Epithelial cell of esophagus (primary cell): Measurements from ENCODE around the gene PCBP3.
"Not testable (repeated sequence)": the region's sequence is repeated elsewhere in the genome, so short reads cannot be mapped to it uniquely, and the experiment has no call there.

Experiments
- DNase-seq: peaks from one replicate; pipeline ENCODE4 v3.0.0; 2010; ENCODE audit warnings: low read depth
- H3K4me3 ChIP-seq: 2 replicates; pipeline ENCODE4 v1.5.1; 2011; ENCODE audit warnings: mild to moderate bottlenecking, low read length, control low read depth
- CTCF ChIP-seq: IDR thresholded peaks from 2 replicates; pipeline ENCODE4 v1.5.1; 2011; ENCODE audit warnings: low read depth, mild to moderate bottlenecking, low read length, control low read depth, inconsistent platforms; ENCODE audit not compliant: insufficient read depth; ENCODE audit errors: missing control alignments

Gene PCBP3

GRCh38 chr21:45885597-45885929 lies 242.0 kb downstream of the PCBP3 start:
- no peak overlapping the region for H3K4me3 ChIP-seq
- no peak for DNase-seq
- TF ChIP-seq CTCF: no peak

GRCh38 chr21:45885930-45886601 lies 242.5 kb downstream of the PCBP3 start:
- H3K4me3 ChIP-seq, DNase-seq: not testable (repeated sequence)

- TF ChIP-seq CTCF: no peak
- H3K4me3 ChIP-seq: no peak overlapping the region
- DNase-seq: no peak
These were observed 243.1 kb downstream of the PCBP3 start for GRCh38 chr21:45886610-45887026.

- no peak overlapping the region for H3K4me3 ChIP-seq
- no peak for DNase-seq
- no peak for TF ChIP-seq CTCF
These were observed 243.6 kb downstream of the PCBP3 start for GRCh38 chr21:45887120-45887611.

DNA sequence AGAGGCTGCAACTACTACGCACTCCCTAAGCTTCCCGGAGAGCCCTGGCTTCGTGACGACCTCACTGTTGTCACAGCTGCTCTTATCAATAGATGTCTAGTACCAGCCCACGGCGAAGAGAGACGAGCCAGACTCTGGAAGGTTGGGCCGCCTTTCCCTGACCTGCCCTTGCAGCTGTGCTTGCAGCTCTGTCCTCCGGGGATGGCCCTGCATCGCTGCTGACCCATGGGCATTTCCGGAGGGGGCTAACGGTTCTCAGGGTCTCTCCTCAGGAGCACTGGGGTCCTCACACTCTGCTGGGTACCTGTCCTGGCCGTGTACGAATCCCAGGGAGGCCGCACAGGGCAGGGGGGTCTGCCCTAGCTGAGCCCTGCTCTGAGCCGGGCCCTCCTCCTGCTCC lies 244.3 kb downstream of the PCBP3 start:
- TF ChIP-seq CTCF: no peak
- no peak for DNase-seq
- no peak overlapping the region for H3K4me3 ChIP-seq

DNA sequence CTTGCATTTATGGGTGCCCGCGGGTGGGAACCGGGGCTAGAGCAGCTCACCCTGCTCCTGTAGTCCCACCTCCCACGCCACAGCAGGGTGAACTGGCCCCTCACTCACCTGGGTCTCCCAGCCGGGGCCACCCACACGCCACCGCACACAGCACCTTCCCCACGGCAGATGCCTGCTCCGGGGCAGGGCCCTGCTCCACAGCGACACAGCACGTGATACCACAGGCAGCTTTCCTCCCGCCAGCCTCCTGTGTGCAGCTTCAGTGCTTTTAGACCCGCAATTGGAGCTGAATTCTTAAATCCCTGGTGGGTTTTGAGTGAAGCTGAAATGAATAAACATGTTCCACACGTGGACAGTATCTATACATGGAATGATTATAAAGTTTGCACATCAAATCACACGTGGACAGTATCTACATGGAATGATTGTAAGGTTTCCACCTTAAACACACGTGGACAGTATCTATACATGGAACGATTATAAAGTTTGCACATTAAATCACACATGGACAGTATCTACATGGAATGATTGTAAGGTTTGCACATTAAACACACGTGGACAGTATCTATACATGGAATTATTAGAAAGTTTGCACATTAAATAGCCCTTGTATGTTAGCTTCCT lies 245.0 kb downstream of the PCBP3 start:
- TF ChIP-seq CTCF: no peak
- DNase-seq: no peak
- no peak overlapping the region for H3K4me3 ChIP-seq

DNA sequence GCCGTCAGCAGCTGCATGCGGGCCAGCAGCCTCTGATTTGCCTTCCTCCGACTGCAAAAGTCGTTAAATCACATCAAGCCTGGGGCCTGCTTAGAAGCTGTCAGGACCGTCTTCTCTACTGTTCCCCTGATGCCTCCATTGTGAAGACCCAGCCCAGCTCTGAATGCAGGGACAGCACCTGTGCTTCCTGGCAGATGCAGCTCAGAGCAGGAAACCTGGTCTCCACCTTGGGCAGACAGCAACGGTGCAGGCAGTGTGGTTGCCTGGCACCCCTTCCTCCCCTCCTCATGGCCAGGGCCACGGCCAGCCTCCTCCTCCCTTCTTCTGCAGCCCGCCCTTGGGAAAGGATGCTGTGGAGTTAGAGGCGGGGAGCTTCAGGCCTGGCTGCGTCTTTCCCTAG lies 245.7 kb downstream of the PCBP3 start:
- DNase-seq: no peak
- TF ChIP-seq CTCF: no peak
- H3K4me3 ChIP-seq: no peak overlapping the region
